C4-2B (cell line): ENCODE data around the gene AFF2.

ENCODE experiments used
- ZFX ChIP-seq: fragments of 450-650 bp; IDR thresholded peaks from 2 replicates; pipeline ENCODE4 v1.6.1; 2017
- TF ChIP-seq, protein P1 (sequence below): fragments of 450-650 bp; conservative IDR thresholded peaks from 2 replicates; pipeline ENCODE4 v1.5.1; 2017; ENCODE audit warnings: mild to moderate bottlenecking

DNA sequence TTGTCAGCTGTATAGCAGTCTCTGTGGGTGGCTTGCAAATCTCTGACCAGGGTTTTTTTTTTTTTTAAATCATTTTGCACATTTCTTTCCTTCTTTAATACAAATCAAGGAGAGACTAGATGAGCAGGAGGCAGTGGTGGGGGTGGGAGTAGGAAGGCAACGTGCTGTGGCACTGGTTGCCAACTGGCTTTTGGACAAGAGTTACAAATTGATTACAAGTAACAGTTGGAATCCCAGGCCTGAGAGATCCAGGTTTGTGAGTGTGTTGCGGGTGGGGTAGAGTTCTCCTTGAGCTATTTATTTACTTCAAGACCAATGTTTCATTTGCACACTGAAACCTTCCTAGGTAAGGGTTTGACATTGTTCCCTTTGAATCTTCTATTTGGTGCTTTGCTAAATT, 325.3 kb downstream of the AFF2 start:
- TF ChIP-seq, protein P1, sequence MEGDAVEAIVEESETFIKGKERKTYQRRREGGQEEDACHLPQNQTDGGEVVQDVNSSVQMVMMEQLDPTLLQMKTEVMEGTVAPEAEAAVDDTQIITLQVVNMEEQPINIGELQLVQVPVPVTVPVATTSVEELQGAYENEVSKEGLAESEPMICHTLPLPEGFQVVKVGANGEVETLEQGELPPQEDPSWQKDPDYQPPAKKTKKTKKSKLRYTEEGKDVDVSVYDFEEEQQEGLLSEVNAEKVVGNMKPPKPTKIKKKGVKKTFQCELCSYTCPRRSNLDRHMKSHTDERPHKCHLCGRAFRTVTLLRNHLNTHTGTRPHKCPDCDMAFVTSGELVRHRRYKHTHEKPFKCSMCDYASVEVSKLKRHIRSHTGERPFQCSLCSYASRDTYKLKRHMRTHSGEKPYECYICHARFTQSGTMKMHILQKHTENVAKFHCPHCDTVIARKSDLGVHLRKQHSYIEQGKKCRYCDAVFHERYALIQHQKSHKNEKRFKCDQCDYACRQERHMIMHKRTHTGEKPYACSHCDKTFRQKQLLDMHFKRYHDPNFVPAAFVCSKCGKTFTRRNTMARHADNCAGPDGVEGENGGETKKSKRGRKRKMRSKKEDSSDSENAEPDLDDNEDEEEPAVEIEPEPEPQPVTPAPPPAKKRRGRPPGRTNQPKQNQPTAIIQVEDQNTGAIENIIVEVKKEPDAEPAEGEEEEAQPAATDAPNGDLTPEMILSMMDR, result no peak
- no peak for TF ChIP-seq ZFX
